RCC 7860 (cell line): ENCODE results near the gene CYTH1.

Experiments used
- DNase-seq: peaks from one replicate; pipeline ENCODE4 v3.0.0-alpha.2; 2015; ENCODE audit warnings: low spot score
- FAIRE-seq: peaks from 2 replicates; lab custom pipeline; 2012; peaks lifted over from hg19 to GRCh38; lab: Jason Lieb, UNC

The CYTH1 gene

DNA sequence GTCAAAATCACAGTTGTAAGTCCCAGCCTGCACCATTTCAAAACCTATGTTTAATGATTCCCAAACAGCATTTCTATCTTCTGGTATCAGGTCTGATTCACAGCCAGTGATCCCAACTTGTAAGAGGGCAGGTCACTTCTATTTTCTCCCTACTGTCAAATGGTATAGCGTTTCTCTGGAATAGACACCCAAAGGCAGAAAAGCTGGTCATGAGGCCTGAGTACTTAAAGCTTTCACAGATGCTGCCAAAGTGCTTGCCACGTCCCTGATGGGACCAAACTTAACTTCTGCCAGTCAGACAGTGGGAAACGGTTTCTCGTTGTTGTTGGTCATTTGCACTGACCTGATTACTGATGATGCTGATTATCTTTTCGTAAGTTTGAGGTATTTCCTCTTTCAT lies 43.4 kb downstream of the CYTH1 start:
- FAIRE-seq (no peak), DNase-seq (no peak)

DNA sequence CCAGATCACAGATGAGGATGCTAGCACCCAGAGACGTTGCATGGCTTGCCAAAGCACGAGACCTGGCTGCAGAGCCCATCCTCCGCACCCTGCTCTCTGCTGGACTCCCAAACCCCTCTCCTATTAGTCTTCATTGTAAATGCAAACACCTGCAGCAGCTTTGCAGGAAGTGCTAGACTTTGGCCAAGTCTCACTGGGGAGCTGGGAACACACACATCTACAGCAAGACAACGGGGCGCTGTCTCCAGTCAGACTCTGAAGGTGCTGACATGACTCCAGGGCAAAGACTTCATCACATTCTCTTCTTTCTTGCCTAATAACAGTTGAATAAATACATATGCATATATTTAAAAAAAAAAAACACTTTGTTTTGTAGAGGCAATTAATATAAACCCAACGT lies 43.8 kb downstream of the CYTH1 start:
- FAIRE-seq (no peak), DNase-seq (no peak)

DNA sequence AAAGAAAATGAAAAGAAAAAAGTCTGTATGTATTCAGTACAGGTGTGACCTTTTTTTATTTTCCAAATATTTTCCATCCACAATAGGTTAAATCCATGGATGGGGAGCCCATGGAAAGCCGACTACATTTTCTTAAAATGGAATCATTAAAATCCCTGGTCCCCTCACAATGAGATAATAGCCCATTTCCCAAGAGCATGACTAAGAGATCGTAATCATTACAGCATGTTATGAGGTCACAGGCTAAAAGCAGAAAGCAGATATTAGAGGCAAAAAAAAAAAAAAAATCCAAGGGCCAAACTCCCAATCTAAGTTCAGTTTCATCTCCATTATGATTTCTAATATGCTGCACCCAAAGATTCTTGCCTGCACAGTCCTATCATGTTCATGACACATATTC lies 44.7 kb downstream of the CYTH1 start:
- DNase-seq (peak; percentile 50), FAIRE-seq (no peak)

- FAIRE-seq = peak; percentile 74
- peak; percentile 75 for DNase-seq
Observed at GRCh38 chr17:78736526-78737079, 45.5 kb downstream of the CYTH1 start.

DNA sequence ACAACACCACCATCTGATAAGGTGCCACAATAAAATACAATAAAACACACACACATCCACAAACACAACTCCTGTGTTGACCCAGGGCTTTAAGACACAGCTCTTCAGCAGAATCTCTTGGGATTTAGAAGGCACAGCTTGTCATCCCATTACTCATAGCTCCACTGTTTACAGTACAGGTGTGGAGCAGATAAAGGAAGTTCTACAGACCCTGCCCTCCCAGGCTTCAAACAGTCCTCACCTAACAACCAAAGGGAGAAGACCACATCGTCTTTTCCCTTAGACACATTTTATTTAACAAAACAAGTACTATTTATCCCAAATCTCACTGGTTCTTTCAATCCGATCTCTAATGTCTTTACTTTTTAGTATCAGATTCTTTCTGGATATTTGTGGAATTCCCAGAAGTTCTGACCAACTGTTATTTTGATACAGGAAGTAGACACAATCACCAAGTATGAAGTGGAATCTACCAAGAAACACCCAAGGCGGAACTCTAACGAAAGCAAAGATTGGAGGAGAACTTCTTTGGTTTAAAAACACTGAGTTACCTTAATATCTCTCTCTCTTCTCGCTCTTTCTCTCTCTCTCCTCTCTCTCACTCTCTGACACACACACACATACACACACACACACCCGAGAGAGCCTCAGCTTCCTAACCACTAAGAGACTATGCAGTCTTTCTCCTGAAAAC lies 46.1 kb downstream of the CYTH1 start:
- no peak for FAIRE-seq
- peak; percentile 34 for DNase-seq

DNA sequence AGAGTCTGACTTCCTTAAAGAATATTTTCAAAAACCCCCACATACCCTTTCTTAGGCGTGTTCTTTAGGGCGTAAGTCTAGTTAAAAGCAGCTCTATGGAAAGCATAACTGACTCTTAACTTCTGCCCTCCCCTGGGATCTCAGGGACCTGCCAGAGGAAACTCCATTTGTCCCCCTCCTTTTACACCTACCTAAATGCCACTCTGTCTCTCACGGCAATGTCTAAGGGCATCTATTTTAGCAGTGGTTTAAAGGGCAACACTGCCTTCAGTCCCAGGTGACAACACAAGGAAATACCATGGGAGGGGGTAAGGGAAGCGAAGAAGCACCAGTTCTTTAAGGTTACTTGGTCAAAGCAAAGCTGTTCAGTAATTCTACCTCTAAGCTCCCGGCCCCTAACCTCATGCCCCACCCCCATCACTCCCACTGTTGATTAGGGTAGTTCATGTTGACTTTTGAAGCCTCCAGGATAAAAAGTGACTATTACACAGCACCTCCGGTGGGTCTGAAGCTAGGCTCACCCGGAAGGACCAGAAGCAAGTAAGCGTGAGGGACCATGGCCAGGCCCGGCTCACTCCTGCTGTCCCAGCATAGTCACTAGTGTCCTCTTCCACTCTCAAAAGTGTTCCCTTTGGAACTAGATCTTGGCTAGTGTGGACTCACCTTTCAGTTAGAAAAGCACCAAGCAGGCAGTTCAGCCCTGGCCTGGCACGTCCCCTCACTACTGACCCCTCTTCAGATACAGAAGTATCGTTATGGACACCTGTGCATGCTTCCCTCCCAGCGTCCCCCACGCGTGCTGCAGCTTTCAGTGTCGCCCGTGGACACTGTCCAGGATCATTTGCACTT lies 47.1 kb downstream of the CYTH1 start:
- no peak for FAIRE-seq

DNA sequence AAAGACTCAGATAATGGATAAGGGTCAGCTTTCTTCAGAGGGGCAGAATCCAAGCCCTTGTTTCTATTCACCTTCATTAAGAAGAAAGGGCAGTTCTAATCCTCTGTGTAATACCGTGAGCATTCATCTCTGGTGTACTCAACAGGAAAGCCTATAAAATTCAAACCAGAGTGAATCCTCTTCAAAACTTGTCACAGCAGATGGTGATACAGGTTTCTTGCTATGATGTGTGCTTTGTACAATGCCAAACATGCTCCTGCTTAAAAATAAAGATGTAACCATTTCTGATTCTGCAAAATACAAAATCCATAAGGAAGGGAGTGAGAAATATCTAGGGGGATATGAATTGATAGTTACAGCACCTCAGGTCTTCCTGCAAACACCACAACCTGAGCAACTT lies 49.7 kb downstream of the CYTH1 start:
- FAIRE-seq (no peak), DNase-seq (no peak)

More for the DNA sequence above, 47.1 kb downstream of the CYTH1 start:
- no peak for DNase-seq

DNA sequence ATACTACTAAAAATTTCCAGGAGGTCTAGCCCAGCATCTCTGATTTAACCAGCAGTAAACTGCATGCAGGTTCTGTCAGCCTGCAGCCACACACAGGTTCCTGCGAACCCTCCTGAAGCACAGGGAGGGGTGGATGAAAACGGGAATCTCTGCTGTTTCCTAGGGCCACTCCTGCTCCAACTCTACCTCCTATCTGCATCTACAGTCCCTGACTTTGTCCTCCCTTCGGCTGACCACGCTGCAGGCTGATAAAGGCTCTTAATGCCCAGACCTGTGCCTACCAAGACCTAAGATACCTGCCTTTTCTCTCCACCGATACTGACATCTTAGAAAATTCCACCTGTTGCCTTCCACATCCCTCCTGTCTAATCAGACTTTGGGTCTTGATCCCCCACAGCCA lies 50.2 kb downstream of the CYTH1 start:
- no peak for FAIRE-seq
- no peak for DNase-seq

GRCh38 chr17:78729641-78730040 lies 52.4 kb downstream of the CYTH1 start:
- DNase-seq (no peak), FAIRE-seq (no peak)

DNA sequence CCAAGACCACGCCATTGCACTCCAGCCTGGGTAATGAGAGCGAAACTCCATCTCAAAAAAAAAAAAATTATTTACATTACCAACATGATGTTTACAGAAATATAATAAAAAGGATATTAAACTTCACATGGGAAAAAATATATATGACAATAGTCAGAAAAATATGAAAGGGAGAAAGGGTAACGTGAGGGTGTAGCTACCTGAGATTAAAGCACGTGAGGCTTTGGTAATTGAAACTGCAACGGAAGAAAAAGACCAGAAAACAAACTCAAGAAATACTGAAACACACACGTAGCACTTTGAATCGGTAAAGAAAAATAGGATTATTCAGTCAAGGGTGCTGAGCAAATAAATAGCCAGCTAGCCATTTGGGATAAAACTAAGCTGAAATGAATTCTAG lies 53.6 kb downstream of the CYTH1 start:
- DNase-seq (no peak), FAIRE-seq (no peak)

DNA sequence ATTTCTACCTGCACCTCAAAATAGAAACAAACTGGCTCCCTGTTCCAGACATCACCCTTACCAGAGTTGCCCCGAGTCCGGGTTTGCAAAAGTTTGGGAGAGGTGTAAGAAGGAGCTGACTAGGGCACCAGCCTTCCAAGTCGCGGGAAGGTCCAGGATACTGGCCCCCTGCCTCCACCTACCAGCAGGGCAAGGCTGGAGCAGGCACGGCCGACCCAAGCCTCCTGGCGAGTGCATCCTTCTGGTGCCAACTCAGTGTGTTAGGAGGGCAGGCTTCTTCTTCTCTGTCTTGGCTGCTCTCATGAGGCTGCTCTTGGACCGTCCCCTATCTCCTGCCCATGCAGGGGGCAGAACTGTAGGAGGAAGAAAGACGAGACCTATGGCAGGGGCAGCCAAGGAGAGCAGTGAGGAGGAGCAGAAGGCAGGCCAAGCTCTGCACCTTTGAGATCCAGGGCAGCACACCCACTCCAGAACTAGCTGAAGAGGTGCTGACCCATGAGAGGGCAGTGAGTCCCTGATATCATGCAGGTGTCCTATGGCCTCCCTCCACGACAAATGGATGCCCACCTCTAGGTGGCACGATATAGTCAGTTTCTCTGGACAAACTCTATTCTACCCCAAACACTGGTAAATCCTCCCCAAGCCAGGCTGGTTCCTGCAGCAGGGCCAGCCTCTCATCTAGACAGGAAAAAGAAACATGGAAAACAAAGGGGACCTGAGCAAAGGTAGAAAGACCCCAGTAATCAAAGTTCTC lies 54.4 kb downstream of the CYTH1 start:
- FAIRE-seq (no peak), DNase-seq (no peak)

DNA sequence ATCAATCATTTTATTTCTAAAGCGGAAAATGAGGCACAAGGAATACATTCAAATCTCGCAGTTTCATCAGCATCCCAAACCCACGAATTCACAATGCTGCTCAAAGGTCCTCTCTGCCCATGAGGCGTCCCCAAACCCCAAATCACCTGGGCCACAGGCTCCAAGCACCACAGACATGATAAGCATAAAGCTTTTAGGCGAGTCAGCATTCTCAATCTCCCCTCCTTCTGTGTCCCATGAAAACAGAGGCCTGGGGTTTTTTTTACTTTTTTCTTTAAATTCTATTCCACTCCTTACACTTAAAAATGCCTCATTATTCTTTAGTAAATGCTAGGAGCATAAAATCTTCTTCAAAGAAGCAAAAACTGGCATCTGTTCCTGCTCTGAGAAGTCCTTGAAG lies 55.0 kb downstream of the CYTH1 start:
- no peak for DNase-seq
- no peak for FAIRE-seq

DNA sequence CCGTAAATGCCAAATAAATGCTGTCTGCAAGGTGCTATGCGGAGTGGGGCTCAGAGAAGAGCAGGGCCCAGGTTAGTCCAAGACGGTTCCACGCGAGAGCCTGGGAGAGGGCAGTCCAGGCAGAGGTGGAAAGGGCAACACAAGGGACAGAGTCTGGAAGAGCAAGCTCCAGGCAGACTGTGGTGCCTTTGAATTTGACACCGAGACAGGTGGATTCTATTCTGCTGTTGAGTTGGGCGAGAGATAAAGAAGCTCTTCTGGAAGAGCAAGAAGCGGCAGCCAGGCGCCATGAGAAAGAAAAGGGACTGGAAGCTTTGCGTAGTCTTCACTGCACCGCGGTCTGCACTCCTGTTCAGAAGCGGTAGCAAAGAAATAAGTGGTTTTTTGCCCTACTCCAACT lies 55.6 kb downstream of the CYTH1 start:
- no peak for FAIRE-seq
- no peak for DNase-seq

- DNase-seq = no peak
- FAIRE-seq = no peak
Observed at GRCh38 chr17:78725448-78726021, 56.5 kb downstream of the CYTH1 start.

DNA sequence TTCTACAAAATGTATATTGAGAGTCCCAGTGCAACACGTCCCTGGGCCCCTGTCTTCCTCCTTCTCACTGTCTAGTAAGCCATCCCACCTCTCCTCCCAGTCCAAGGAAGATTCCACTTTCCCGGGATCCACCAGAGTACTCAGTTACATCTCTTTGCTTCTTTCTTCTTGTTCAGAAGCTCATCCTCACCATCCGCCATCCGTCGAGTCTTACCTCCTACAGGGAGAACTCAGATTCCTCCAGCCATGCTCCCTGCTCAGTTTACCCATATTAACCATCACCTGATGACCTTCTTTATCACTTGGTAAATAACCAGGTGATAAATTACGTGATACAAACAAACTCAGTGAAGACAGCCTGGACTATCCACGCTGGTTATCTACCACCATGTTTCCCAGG lies 57.1 kb downstream of the CYTH1 start:
- no peak for FAIRE-seq

GRCh38 chr17:78724544-78724943 lies 57.5 kb downstream of the CYTH1 start:
- FAIRE-seq (no peak), DNase-seq (no peak)

More for the DNA sequence above, 57.1 kb downstream of the CYTH1 start:
- DNase-seq = no peak

DNA sequence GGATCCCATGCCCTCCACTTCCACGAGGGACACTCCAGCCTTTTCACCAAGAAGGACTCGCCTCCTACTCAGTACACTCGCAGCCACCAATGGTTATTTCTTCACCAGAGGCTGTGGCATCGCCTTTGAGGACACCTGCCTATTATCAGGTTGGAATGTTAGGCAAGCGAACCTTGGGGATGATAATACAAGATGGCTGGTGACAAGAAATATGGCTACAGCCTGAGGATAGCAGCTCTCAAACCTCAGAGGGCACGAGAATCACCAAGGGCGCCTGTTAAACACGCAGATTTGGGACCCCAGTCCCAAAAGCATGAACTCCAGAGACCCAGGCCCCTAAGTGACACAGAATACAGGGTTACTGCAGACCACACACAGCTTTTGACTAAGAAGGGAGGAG lies 58.1 kb downstream of the CYTH1 start:
- DNase-seq (no peak), FAIRE-seq (no peak)

- DNase-seq = no peak
- FAIRE-seq = no peak
Observed at GRCh38 chr17:78723001-78723796, 58.9 kb downstream of the CYTH1 start.

GRCh38 chr17:78722246-78722761 lies 59.8 kb downstream of the CYTH1 start:
- DNase-seq (no peak), FAIRE-seq (no peak)
